CD14-positive monocyte (primary cell): ENCODE results near the gene NDUFB11. TPM values are rescaled to one million over a fixed set of nuclear protein-coding genes. Genes with fewer than 3 reads are reported as not detected.

ENCODE experiments used
- DNase-seq, 3 donors: peaks; one replicate each; pipeline ENCODE4 v3.0.0-alpha.2; 2011 to 2022
- H2AFZ ChIP-seq: 2 replicates; pipeline ENCODE4 v1.6.0; 2012; ENCODE audit warnings: mild to moderate bottlenecking, low read depth, low read length, inconsistent platforms; ENCODE audit not compliant: insufficient read depth, poor library complexity, severe bottlenecking
- H3K27ac ChIP-seq, 2 donors: 1 replicate in 1 of 2; 2 replicates in 1 of 2; pipeline ENCODE4 v1.5.1; 2012 to 2013; ENCODE audit warnings: low read length in 2 of 2, control low read depth in 1 of 2, inconsistent platforms in 1 of 2, low read depth in 1 of 2, mild to moderate bottlenecking in 1 of 2
- H3K27me3 ChIP-seq, 2 donors: one replicate each; pipeline versions ENCODE4 v1.6.0 to v1.6.1; 2011 to 2013; ENCODE audit warnings: low read length in 2 of 2; ENCODE audit not compliant: control insufficient read depth in 2 of 2, insufficient read depth in 2 of 2
- H3K36me3 ChIP-seq, 2 donors: replicated peaks in 1 of 2; 1 replicate in 1 of 2; 2 replicates in 1 of 2; pipeline versions ENCODE4 v1.5.1 to v1.6.1; 2012 to 2013; ENCODE audit warnings: low read length in 2 of 2, control low read depth in 1 of 2, inconsistent platforms in 1 of 2, mild to moderate bottlenecking in 1 of 2; ENCODE audit not compliant: insufficient read depth in 2 of 2, control insufficient read depth in 1 of 2
- H3K4me1 ChIP-seq, 2 donors: 1 replicate in 1 of 2; 2 replicates in 1 of 2; pipeline versions ENCODE4 v1.5.1 to v1.6.1; 2012 to 2013; ENCODE audit warnings: low read length in 2 of 2, control low read depth in 1 of 2, inconsistent platforms in 1 of 2, mild to moderate bottlenecking in 1 of 2, moderate library complexity in 1 of 2; ENCODE audit not compliant: insufficient read depth in 2 of 2, control insufficient read depth in 1 of 2
- H3K4me2 ChIP-seq: replicated peaks from 2 replicates; pipeline ENCODE3; 2012; ENCODE audit warnings: low read length, moderate library complexity, mild to moderate bottlenecking; ENCODE audit not compliant: poor library complexity, severe bottlenecking; ENCODE audit errors: extremely low read depth
- H3K4me3 ChIP-seq, 3 experiments: fragments of 200-600 bp in 1 of 3; sonication (generic) in 1 of 3; replicated peaks in 1 of 3; 1 replicate in 2 of 3; 2 replicates in 1 of 3; pipeline ENCODE4 v1.5.1; 2011 to 2013; ENCODE audit warnings: low read length in 3 of 3, mild to moderate bottlenecking in 3 of 3, control low read depth in 2 of 3, low read depth in 2 of 3, inconsistent platforms in 1 of 3, moderate library complexity in 1 of 3
- H3K79me2 ChIP-seq: 2 replicates; pipeline ENCODE4 v1.6.0; 2012; ENCODE audit warnings: mild to moderate bottlenecking, control low read depth, inconsistent platforms, low read length, moderate library complexity; ENCODE audit not compliant: insufficient read depth
- H3K9ac ChIP-seq: 2 replicates; pipeline ENCODE4 v1.6.0; 2017; ENCODE audit warnings: low read length, mild to moderate bottlenecking; ENCODE audit not compliant: insufficient read depth, poor library complexity, severe bottlenecking
- H3K9me3 ChIP-seq, 2 donors: replicated peaks in 1 of 2; 1 replicate in 1 of 2; 2 replicates in 1 of 2; pipeline versions ENCODE4 v1.5.1 to v1.6.1; 2012 to 2013; ENCODE audit warnings: low read length in 2 of 2, control low read depth in 1 of 2; ENCODE audit not compliant: control insufficient read depth in 1 of 2, insufficient read depth in 1 of 2
- H4K20me1 ChIP-seq: 2 replicates; pipeline ENCODE4 v1.6.0; 2012; ENCODE audit warnings: mild to moderate bottlenecking, low read length, control low read depth, moderate library complexity; ENCODE audit not compliant: insufficient read depth
- H3K27ac Mint-ChIP-seq, 7 donors: one replicate each; pipeline ENCODE4 v1.8.0; 2020; ENCODE audit warnings: mild to moderate bottlenecking in 7 of 7, mixed read lengths in 7 of 7, moderate library complexity in 6 of 7, inconsistent platforms in 2 of 7
- H3K27me3 Mint-ChIP-seq, 3 donors: one replicate each; pipeline ENCODE4 v1.8.0; 2021 to 2022; ENCODE audit warnings: low read depth in 3 of 3, mild to moderate bottlenecking in 3 of 3, mixed read lengths in 3 of 3, moderate library complexity in 3 of 3, inconsistent platforms in 1 of 3
- H3K36me3 Mint-ChIP-seq, 2 donors: one replicate each; pipeline ENCODE4 v1.8.0; 2020; ENCODE audit warnings: mixed read lengths in 2 of 2, inconsistent platforms in 1 of 2, mild to moderate bottlenecking in 1 of 2
- H3K4me1 Mint-ChIP-seq: one replicate; pipeline ENCODE4 v1.8.0; 2020; ENCODE audit warnings: mild to moderate bottlenecking, mixed read lengths
- H3K4me3 Mint-ChIP-seq, 2 donors: one replicate each; pipeline ENCODE4 v1.8.0; 2020; ENCODE audit warnings: mild to moderate bottlenecking in 2 of 2, mixed read lengths in 2 of 2, moderate library complexity in 1 of 2
- H3K9me3 Mint-ChIP-seq, 7 donors: one replicate each; pipeline ENCODE4 v1.8.0; 2020 to 2022; ENCODE audit warnings: mixed read lengths in 7 of 7, mild to moderate bottlenecking in 6 of 7, moderate library complexity in 6 of 7, inconsistent platforms in 2 of 7
- CTCF ChIP-seq: fragments of 200-600 bp; IDR thresholded peaks from one replicate; pipeline ENCODE4 v1.8.0; 2022; ENCODE audit warnings: antibody characterized with exemption, mild to moderate bottlenecking
- WGBS: methylation state at CpG from one replicate; pipeline ENCODE4 v1.1.5; 2013; ENCODE audit warnings: missing lambda C conversion rate; ENCODE audit not compliant: insufficient coverage; 5-methylcytosine and 5-hydroxymethylcytosine counted together
- intact Hi-C, 2 donors: fragments of 100-400 bp; cut with micrococcal nuclease; formaldehyde crosslinking; loops; one replicate each; pipeline versions ENCODE4 v1.15.0 to v1.15.1; 2023
- polyA plus RNA-seq, 3 donors: library from polyadenylated mRNA; depleted of rRNA in 1 of 3; unstranded in 2 of 3; stranded (reverse) in 1 of 3; fragments of 300-500 nt in 2 of 3; fragments of >200 nt in 1 of 3; fragmentation: Illumina TruSeq in 2 of 3; gene quantifications; 1 replicate in 2 of 3; 2 replicates in 1 of 3; pipeline ENCODE4 v1.2.3, GENCODE V29; 2012 to 2021

The NDUFB11 gene
- polyA plus RNA-seq, 3 donors, result 35.2 to 139 (median 104) TPM

GRCh38 chrX:47169273-47169672 lies 24.8 kb upstream of the NDUFB11 start:
- H2AFZ ChIP-seq, result no peak overlapping the region
- 90% methylated on average over 2 of the region's 19 CpGs for WGBS
- peaks cover 0 to 6% of the 10 kb centered on the region in 2 donors for H3K9me3 ChIP-seq
- H4K20me1 ChIP-seq, result peaks cover 41% of the 10 kb centered on the region
- no peak for DNase-seq
- peaks cover 35% of the 10 kb centered on the region for H3K79me2 ChIP-seq
- H3K36me3 Mint-ChIP-seq, result peaks cover 30 to 58% of the 10 kb centered on the region in 2 donors
- peaks cover 0 to 43% (median 0%) of the 10 kb centered on the region in 3 donors for H3K27me3 Mint-ChIP-seq
- H3K4me3 Mint-ChIP-seq, result no peak overlapping the region
- intact Hi-C loops, result no loop called here
- no peaks in the 10 kb centered on the region for H3K4me1 ChIP-seq
- H3K27ac ChIP-seq, result no peak overlapping the region
- peaks cover 0 to 6% (median 0%) of the 10 kb centered on the region in 7 donors for H3K9me3 Mint-ChIP-seq
- H3K9ac ChIP-seq, result no peak overlapping the region
- no peak overlapping the region for H3K4me3 ChIP-seq
- H3K4me1 Mint-ChIP-seq, result no peaks in the 10 kb centered on the region
- H3K4me2 ChIP-seq, result no peak overlapping the region
- H3K36me3 ChIP-seq, result peaks cover 50 to 58% of the 10 kb centered on the region in 2 donors
- peak overlapping the region in 2 of 7 donors; percentile 44 to 62 for H3K27ac Mint-ChIP-seq
- TF ChIP-seq CTCF, result no peak
- no peaks in the 10 kb centered on the region for H3K27me3 ChIP-seq

GRCh38 chrX:47168495-47169073 lies 24.1 kb upstream of the NDUFB11 start:
- intact Hi-C loops, result no loop called here
- H3K79me2 ChIP-seq, result peaks cover 37% of the 10 kb centered on the region
- Mint-ChIP-seq H3K4me3 (peak overlapping the region in 1 of 2 donors; percentile 37), H3K27ac (no peak overlapping the region), H3K27me3 (peaks cover 0 to 40% (median 0%) of the 10 kb centered on the region in 3 donors), H3K9me3 (peaks cover 0 to 6% (median 2%) of the 10 kb centered on the region in 7 donors), H3K36me3 (peaks cover 30 to 54% of the 10 kb centered on the region in 2 donors), H3K4me1 (no peaks in the 10 kb centered on the region)
- H2AFZ ChIP-seq, result no peak overlapping the region
- H3K9ac ChIP-seq, result no peak overlapping the region
- no peak for TF ChIP-seq CTCF
- H4K20me1 ChIP-seq, result peaks cover 36% of the 10 kb centered on the region
- no peaks in the 10 kb centered on the region for H3K27me3 ChIP-seq
- WGBS, result 96% methylated on average over 4 of the region's 6 CpGs
- H3K4me2 ChIP-seq, result no peak overlapping the region
- peaks cover 45 to 51% of the 10 kb centered on the region in 2 donors for H3K36me3 ChIP-seq
- peaks cover 0 to 7% of the 10 kb centered on the region in 2 donors for H3K9me3 ChIP-seq
- H3K27ac ChIP-seq, result no peak overlapping the region
- no peaks in the 10 kb centered on the region for H3K4me1 ChIP-seq
- no peak for DNase-seq
- no peak overlapping the region for H3K4me3 ChIP-seq
